Left lung (tissue), 10 donors: ENCODE results near the gene HABP4. TPM values are rescaled to one million over a fixed set of nuclear protein-coding genes. Genes with fewer than 3 reads are reported as not detected.

Experiments used
- ATAC-seq: fragments of 200-7000 bp; cut with Tn5 transposase; one replicate; pipeline ENCODE4 v1.9.1; 2020; ENCODE audit warnings: moderate library complexity
- DNase-seq, 4 donors: peaks; one replicate each; pipeline ENCODE4 v3.0.0-alpha.2; 2013 to 2020
- H3K27ac ChIP-seq, 2 donors: fragments of 200-600 bp; sonication (generic) in 1 of 2; one replicate each; pipeline versions ENCODE4 v1.5.0 to v1.8.0; 2020 to 2021
- H3K27me3 ChIP-seq, 2 donors: fragments of 200-600 bp; sonication (generic) in 1 of 2; one replicate each; pipeline versions ENCODE4 v1.5.0 to v1.8.0; 2020 to 2021
- H3K36me3 ChIP-seq, 2 donors: fragments of 200-600 bp; sonication (generic) in 1 of 2; one replicate each; pipeline versions ENCODE4 v1.5.0 to v1.8.0; 2020 to 2021
- H3K4me1 ChIP-seq, 2 donors: fragments of 200-600 bp; one replicate each; pipeline ENCODE4 v1.8.0; 2021
- H3K4me3 ChIP-seq, 2 donors: fragments of 200-600 bp; sonication (generic) in 1 of 2; one replicate each; pipeline versions ENCODE4 v1.5.0 to v1.8.0; 2020 to 2021; ENCODE audit warnings: mild to moderate bottlenecking in 1 of 2
- H3K9me3 ChIP-seq, 2 donors: fragments of 200-600 bp; sonication (generic) in 1 of 2; one replicate each; pipeline versions ENCODE4 v1.5.0 to v1.8.0; 2020 to 2021
- CTCF ChIP-seq, 2 donors: fragments of 200-600 bp; sonication (generic) in 1 of 2; IDR thresholded peaks; one replicate each; pipeline versions ENCODE4 v1.5.0 to v1.8.0; 2021; ENCODE audit warnings: antibody characterized with exemption in 2 of 2
- intact Hi-C, 2 donors: fragments of 100-400 bp; cut with DNase I; formaldehyde crosslinking; loops; one replicate each; pipeline versions ENCODE4 v1.11.2 to v1.14.2; 2022
- polyA plus RNA-seq, 6 donors: library from polyadenylated mRNA; unstranded; fragments of 120-200 nt; gene quantifications; one replicate each; pipeline ENCODE4 v1.2.1, GENCODE V29; 2013; ENCODE audit not compliant: insufficient read length in 6 of 6
- total RNA-seq, 2 donors: library from RNA; stranded (reverse); fragmentation: NEBNext Ultra II Directional; extraction: Animal tissue kit (Norgen Biotek cat#: 25700); gene quantifications; one replicate each; pipeline ENCODE4 v1.2.1, GENCODE V29; 2021
- donor health status: DM: no; HTN: yes; CAD: no.
- donor health status: DM: no; HTN: no; CAD: no.

HABP4 gene
- total and polyA plus RNA-seq, 8 donors: 8.0 to 17.1 (median 9.9) TPM

GRCh38 chr9:96418083-96418919 lies 31.7 kb upstream of the HABP4 start, which contains the start of gene ZNF367:
ZNF367 (minus strand) TSS chr9:96418370; CDS start chr9:96418032, 338 bp downstream.
- Histone ChIP-seq H3K4me1 (peaks cover 22 to 46% of the 10 kb centered on the region in 2 donors), H3K4me3 (peak within 1 kb of the TSS; percentile 90 to 92), H3K36me3 (no peaks in the 10 kb centered on the region), H3K9me3 (no peaks in the 10 kb centered on the region), H3K27me3 (no peaks in the 10 kb centered on the region), H3K27ac (peak within 1 kb of the TSS; percentile 99 to 100)
- intact Hi-C loops: no loop called here
- ATAC-seq: peak; percentile 90
- no peak for TF ChIP-seq CTCF (IDR thresholded peaks at IDR 0.05)
- DNase-seq: peak; percentile 95 to 98 (median 98)

- H3K9me3 ChIP-seq: no peaks in the 10 kb centered on the region
- H3K27ac ChIP-seq: peak overlapping the region; percentile 99 to 100
- peak; percentile 70 for ATAC-seq
- DNase-seq: peak in 3 of 4 donors; percentile 58 to 94 (median 74)
- H3K4me1 ChIP-seq: peaks cover 22 to 40% of the 10 kb centered on the region in 2 donors
- peak overlapping the region; percentile 90 to 92 for H3K4me3 ChIP-seq
- H3K36me3 ChIP-seq: no peaks in the 10 kb centered on the region
- no peaks in the 10 kb centered on the region for H3K27me3 ChIP-seq
- TF ChIP-seq CTCF (IDR thresholded peaks at IDR 0.05): no peak
- intact Hi-C loops: no loop called here
Observed at GRCh38 chr9:96418920-96419690, 30.9 kb upstream of the HABP4 start.

- ATAC-seq (no peak), DNase-seq (no peak)
- H3K4me3 ChIP-seq: peak overlapping the region; percentile 90 to 92
- intact Hi-C loops: no loop called here
- H3K4me1 ChIP-seq: peaks cover 22 to 34% of the 10 kb centered on the region in 2 donors
- no peaks in the 10 kb centered on the region for H3K9me3 ChIP-seq
- H3K36me3 ChIP-seq: no peaks in the 10 kb centered on the region
- peak overlapping the region; percentile 99 to 100 for H3K27ac ChIP-seq
- H3K27me3 ChIP-seq: no peaks in the 10 kb centered on the region
- no peak for TF ChIP-seq CTCF (IDR thresholded peaks at IDR 0.05)
Observed at GRCh38 chr9:96419691-96419969, 30.3 kb upstream of the HABP4 start.

GRCh38 chr9:96420468-96421219 lies 29.3 kb upstream of the HABP4 start:
- intact Hi-C loops: no loop called here
- ATAC-seq (peak; percentile 4), DNase-seq (no peak)
- no peaks in the 10 kb centered on the region for H3K27me3 ChIP-seq
- H3K27ac ChIP-seq: peak overlapping the region; percentile 99 to 100
- no peak overlapping the region for H3K4me3 ChIP-seq
- no peaks in the 10 kb centered on the region for H3K36me3 ChIP-seq
- no peak for TF ChIP-seq CTCF (IDR thresholded peaks at IDR 0.05)
- no peaks in the 10 kb centered on the region for H3K9me3 ChIP-seq
- H3K4me1 ChIP-seq: peaks cover 22 to 41% of the 10 kb centered on the region in 2 donors
